Lower leg skin (tissue), 4 donors: ENCODE measurements around the gene GADD45GIP1. TPM values are rescaled to one million over a fixed set of nuclear protein-coding genes. Genes with fewer than 3 reads are reported as not detected.
A peak's percentile ranks its signal among the peaks of the same experiment; 100 is the strongest.

Experiments
- DNase-seq, 2 donors: peaks; one replicate each; pipeline ENCODE4 v3.0.0-alpha.2; 2019; ENCODE audit warnings: low spot score in 2 of 2
- H3K4me3 ChIP-seq: fragments of 200-600 bp; sonication (generic); 2 replicates; pipeline ENCODE4 v1.5.1; 2017; ENCODE audit warnings: mild to moderate bottlenecking, low read depth; ENCODE audit not compliant: poor library complexity, severe bottlenecking
- CTCF ChIP-seq, 3 donors: fragments of 450-650 bp; IDR thresholded peaks; one replicate each; pipeline ENCODE4 v1.5.1; 2016; ENCODE audit warnings: antibody characterized with exemption in 3 of 3, mild to moderate bottlenecking in 3 of 3, moderate library complexity in 2 of 3
- POLR2A ChIP-seq, 2 donors: fragments of 450-650 bp; IDR thresholded peaks; one replicate each; pipeline ENCODE4 v1.6.1; 2016 to 2017; ENCODE audit warnings: antibody characterized with exemption in 2 of 2, mild to moderate bottlenecking in 1 of 2, moderate library complexity in 1 of 2
- WGBS, 2 donors: methylation state at CpG; one replicate each; pipeline ENCODE4 v1.1.5; 2018; 5-methylcytosine and 5-hydroxymethylcytosine counted together
- intact Hi-C: fragments of 100-400 bp; cut with DNase I; formaldehyde crosslinking; loops from one replicate; pipeline ENCODE4 v1.15.0; 2023; ENCODE audit warnings: low total_unique reads
- total RNA-seq, 4 donors: library from RNA; depleted of rRNA; stranded (reverse); fragments of >200 nt; gene quantifications; one replicate each; pipeline ENCODE4 v1.1.0, GENCODE V29; 2016

GADD45GIP1 gene
- total RNA-seq, 4 donors from 2014 or later = 21.8 to 42.3 (median 29.7) TPM

- peak in 1 of 2 donors; percentile 80 for DNase-seq
- intact Hi-C loops = no loop called here
- WGBS, 2 donors = 23 to 31% methylated on average over 17 to 22 of the region's 29 CpGs
- TF ChIP-seq CTCF (IDR thresholded peaks at IDR 0.05) = no peak
- no peak for TF ChIP-seq POLR2A (IDR thresholded peaks at IDR 0.05)
- no peak overlapping the region for H3K4me3 ChIP-seq
Measured at GRCh38 chr19:13002166-13002898, 45.3 kb upstream of the GADD45GIP1 start.

- H3K4me3 ChIP-seq = no peak overlapping the region
- no peak for TF ChIP-seq CTCF (IDR thresholded peaks at IDR 0.05)
- no peak for TF ChIP-seq POLR2A (IDR thresholded peaks at IDR 0.05)
- 33 to 43% methylated on average over 28 to 34 of the region's 41 CpGs for WGBS, 2 donors
- DNase-seq = no peak
- intact Hi-C loops = no loop called here
Measured at GRCh38 chr19:13001502-13002165, 44.6 kb upstream of the GADD45GIP1 start.

- intact Hi-C loops = no loop called here
- no peak overlapping the region for H3K4me3 ChIP-seq
- no peak for DNase-seq
- no peak for TF ChIP-seq POLR2A (IDR thresholded peaks at IDR 0.05)
- no peak for TF ChIP-seq CTCF (IDR thresholded peaks at IDR 0.05)
- WGBS, 2 donors = 40 to 54% methylated on average over 19 of the region's 19 CpGs
Measured at GRCh38 chr19:13001166-13001501, 44.1 kb upstream of the GADD45GIP1 start.

- no peak overlapping the region for H3K4me3 ChIP-seq
- intact Hi-C loops = loop anchor here (1.0 kb wide), 1 partner anchor 29 kb away; no protein-coding TSS in a partner anchor
- WGBS, 2 donors = 36 to 51% methylated on average over 30 to 32 of the region's 32 CpGs
- no peak for DNase-seq
- no peak for TF ChIP-seq POLR2A (IDR thresholded peaks at IDR 0.05)
- TF ChIP-seq CTCF (IDR thresholded peaks at IDR 0.05) = no peak
Measured at GRCh38 chr19:12997967-12998940, 41.2 kb upstream of the GADD45GIP1 start.

GRCh38 chr19:12997179-12997966 lies 40.4 kb upstream of the GADD45GIP1 start:
- peak overlapping the region; percentile 60 for H3K4me3 ChIP-seq
- no peak for DNase-seq
- 45 to 55% methylated on average over 9 to 21 of the region's 25 CpGs for WGBS, 2 donors
- TF ChIP-seq CTCF (IDR thresholded peaks at IDR 0.05) (no peak), POLR2A (IDR thresholded peaks at IDR 0.05) (no peak)
- intact Hi-C loops = no loop called here
